ENCODE measurements around the gene CLN5.

The CLN5 gene

DNA sequence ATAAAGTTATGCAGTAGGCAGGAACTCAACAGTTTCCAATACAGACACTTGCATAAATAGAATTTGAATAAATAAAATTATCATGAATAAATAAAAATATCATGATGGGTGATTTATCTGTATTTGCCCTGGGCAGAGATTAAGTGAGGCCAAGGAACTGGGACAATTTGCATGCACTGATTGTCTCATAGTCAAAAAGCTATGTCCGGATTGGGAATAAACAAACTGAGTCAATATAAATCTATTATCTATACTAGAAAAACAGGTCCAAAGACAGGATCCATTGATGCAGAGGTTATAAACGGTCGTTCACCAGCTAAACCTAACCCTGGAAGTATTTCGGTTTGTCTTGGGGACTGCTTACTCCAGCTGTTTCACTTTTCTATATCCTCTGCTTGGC, 61.3 kb downstream of the CLN5 start:
- Histone ChIP-seq H3K36me3 (ENCODE audit: control insufficient read depth, insufficient read depth, low read length) (peaks cover 12% of the 10 kb centered on the region), H3K27me3 (ENCODE audit: control insufficient read depth, insufficient read depth, low read length) (no peaks in the 10 kb centered on the region), H3K9ac (ENCODE audit: low read length) (no peak overlapping the region), H3K27ac (ENCODE audit: low read depth, low read length) (no peak overlapping the region), H3K4me3 (ENCODE audit: low read length) (no peak overlapping the region), H3K4me1 (ENCODE audit: control insufficient read depth, insufficient read depth, low read length) (no peaks in the 10 kb centered on the region)

All from rectal smooth muscle tissue (tissue), 1 donor.